Ectodermal cell (in vitro differentiated cells): ENCODE measurements around the gene CD34.

Experiments used
- H3K27ac ChIP-seq: 2 replicates; pipeline ENCODE4 v1.7.0; 2013; ENCODE audit warnings: mild to moderate bottlenecking, low read depth, low read length; ENCODE audit not compliant: insufficient read depth, poor library complexity, severe bottlenecking
- H3K27me3 ChIP-seq: 2 replicates; pipeline ENCODE4 v1.7.0; 2013; ENCODE audit warnings: mild to moderate bottlenecking, low read length; ENCODE audit not compliant: insufficient read depth, control insufficient read depth, poor library complexity, severe bottlenecking
- H3K36me3 ChIP-seq: one replicate; pipeline ENCODE4 v1.7.0; 2013; ENCODE audit warnings: low read length; ENCODE audit not compliant: control insufficient read depth, insufficient read depth
- H3K4me1 ChIP-seq: one replicate; pipeline ENCODE4 v1.7.0; 2013; ENCODE audit warnings: low read length; ENCODE audit not compliant: control insufficient read depth, insufficient read depth
- H3K4me3 ChIP-seq: 2 replicates; pipeline ENCODE4 v1.7.0; 2013; ENCODE audit warnings: low read depth, low read length, control low read depth; ENCODE audit not compliant: insufficient read depth
- H3K9me3 ChIP-seq: 2 replicates; pipeline ENCODE4 v1.7.0; 2013; ENCODE audit warnings: mild to moderate bottlenecking, low read length, moderate library complexity; ENCODE audit not compliant: control insufficient read depth
- WGBS, 2 experiments: methylation state at CpG; one replicate each; pipeline ENCODE4 v1.1.7; 2013; ENCODE audit warnings: missing lambda C conversion rate in 2 of 2; 5-methylcytosine and 5-hydroxymethylcytosine counted together

Gene CD34

DNA sequence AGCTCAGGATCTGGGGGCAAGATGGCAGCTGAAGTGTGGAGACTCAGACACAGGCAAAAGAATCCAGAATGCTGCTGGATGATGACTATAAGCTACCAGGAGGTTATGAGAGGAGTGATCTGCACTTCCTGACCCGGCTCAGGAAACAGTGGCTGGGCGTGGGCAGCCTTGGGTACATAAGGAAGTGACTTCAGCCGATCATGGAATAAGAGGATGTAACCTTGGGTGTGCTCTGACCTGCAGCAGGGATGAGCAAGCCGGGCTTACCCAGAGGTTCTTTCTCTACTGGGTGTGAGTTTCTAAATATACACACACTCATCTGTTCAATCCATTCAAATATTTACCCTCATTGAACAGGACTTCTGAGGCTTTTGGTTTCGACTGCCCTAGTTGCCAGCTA lies 62.7 kb downstream of the CD34 start:
- Histone ChIP-seq H3K27ac (no peak overlapping the region), H3K4me1 (no peaks in the 10 kb centered on the region), H3K36me3 (no peaks in the 10 kb centered on the region), H3K9me3 (no peaks in the 10 kb centered on the region), H3K4me3 (no peak overlapping the region), H3K27me3 (no peaks in the 10 kb centered on the region)
- 89 to 93% methylated on average over 5 of the region's 5 CpGs for WGBS, 2 experiments

DNA sequence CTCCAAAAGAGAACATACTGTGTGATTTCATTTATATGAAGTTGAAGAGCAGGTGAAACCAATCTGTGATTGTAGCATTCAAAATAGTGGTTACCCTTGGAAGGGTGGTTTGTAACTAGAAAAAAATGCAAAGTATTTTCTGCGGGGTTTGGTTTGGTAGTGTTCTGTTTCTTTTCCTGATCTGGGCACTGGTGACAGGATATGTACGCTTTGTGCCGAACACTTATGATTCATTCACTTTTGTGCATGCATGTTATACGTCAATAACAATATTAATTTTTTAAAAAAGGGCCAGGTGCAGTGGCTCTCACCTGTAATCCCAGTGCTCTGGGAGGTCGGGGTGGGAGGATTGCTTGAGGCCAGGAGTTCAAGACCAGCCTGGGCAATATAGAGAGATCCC lies 63.8 kb downstream of the CD34 start:
- no peak overlapping the region for H3K27ac ChIP-seq
- no peaks in the 10 kb centered on the region for H3K27me3 ChIP-seq
- H3K4me1 ChIP-seq, result no peaks in the 10 kb centered on the region
- H3K4me3 ChIP-seq, result no peak overlapping the region
- WGBS, 2 experiments, result 95 to 96% methylated on average over 5 of the region's 5 CpGs
- H3K36me3 ChIP-seq, result no peaks in the 10 kb centered on the region
- no peaks in the 10 kb centered on the region for H3K9me3 ChIP-seq

DNA sequence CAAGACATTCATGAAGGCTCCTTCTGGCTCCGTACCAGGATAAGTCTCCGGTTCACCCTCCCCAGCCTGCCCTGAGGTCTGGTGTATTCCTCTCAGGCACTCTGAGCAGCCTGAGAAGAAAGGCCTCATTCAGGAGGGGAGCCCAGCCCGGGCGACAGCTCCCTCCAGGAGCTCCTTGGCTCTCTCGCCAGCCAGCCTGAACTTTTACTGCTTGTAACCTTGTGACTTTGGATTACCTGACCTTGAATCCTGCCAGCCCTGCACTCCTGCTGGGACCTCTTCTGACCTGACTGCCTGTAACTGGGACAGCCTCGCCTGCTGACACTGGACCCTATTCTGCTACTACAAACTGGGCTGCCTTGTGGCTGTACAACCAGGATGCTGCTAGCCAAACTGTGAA lies 65.8 kb downstream of the CD34 start:
- Histone ChIP-seq H3K9me3 (no peaks in the 10 kb centered on the region), H3K27ac (no peak overlapping the region), H3K4me1 (peaks cover 5% of the 10 kb centered on the region), H3K36me3 (no peaks in the 10 kb centered on the region), H3K27me3 (no peaks in the 10 kb centered on the region), H3K4me3 (no peak overlapping the region)
- 82 to 84% methylated on average over 6 of the region's 6 CpGs for WGBS, 2 experiments

DNA sequence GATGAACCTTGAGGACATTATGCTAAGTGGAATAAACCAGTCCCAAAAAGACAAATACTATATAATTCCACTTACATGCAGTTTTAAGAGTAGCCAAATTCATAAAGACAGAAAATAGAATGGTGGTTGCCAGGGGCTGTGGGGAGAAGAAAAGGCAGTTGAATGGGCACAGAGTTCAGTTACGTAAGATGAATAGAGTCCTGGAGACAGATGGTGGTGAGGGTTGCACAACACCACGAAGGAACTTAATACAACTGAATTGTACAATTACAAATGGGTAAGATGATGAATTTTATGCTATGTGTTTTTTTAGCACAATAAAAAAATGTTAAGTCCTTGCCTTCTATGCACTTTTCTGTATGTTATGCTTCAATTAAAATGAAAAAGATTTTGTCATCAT lies 66.6 kb downstream of the CD34 start:
- Histone ChIP-seq H3K9me3 (no peaks in the 10 kb centered on the region), H3K36me3 (no peaks in the 10 kb centered on the region), H3K4me3 (no peak overlapping the region), H3K27ac (no peak overlapping the region), H3K27me3 (no peaks in the 10 kb centered on the region), H3K4me1 (peaks cover 5% of the 10 kb centered on the region)
- WGBS, 2 experiments, result 90 to 97% methylated on average over 2 of the region's 2 CpGs

DNA sequence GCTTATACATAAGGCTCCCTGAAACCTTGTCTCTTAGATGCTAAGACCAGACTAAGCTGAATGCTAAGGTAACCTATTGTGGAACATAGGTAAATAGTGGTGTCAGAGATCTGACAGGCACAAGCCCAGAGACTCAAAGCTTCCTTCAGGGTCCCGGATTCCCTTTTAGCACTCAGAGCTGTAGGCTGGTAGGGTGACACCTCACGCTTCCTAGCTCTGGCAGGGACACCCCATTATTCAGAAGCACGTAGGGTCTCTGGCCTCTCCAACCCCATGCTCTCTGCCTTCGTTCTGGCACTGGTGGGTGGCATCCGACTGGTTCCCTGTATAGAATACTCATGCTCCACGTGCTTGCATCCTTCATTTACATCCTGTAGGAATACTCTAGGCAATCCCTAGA lies 68.4 kb downstream of the CD34 start:
- WGBS, 2 experiments, result 89 to 94% methylated on average over 6 of the region's 6 CpGs
- H3K27me3 ChIP-seq, result no peaks in the 10 kb centered on the region
- no peak overlapping the region for H3K4me3 ChIP-seq
- H3K27ac ChIP-seq, result no peak overlapping the region
- H3K9me3 ChIP-seq, result no peaks in the 10 kb centered on the region
- H3K4me1 ChIP-seq, result peaks cover 5% of the 10 kb centered on the region
- H3K36me3 ChIP-seq, result no peaks in the 10 kb centered on the region

DNA sequence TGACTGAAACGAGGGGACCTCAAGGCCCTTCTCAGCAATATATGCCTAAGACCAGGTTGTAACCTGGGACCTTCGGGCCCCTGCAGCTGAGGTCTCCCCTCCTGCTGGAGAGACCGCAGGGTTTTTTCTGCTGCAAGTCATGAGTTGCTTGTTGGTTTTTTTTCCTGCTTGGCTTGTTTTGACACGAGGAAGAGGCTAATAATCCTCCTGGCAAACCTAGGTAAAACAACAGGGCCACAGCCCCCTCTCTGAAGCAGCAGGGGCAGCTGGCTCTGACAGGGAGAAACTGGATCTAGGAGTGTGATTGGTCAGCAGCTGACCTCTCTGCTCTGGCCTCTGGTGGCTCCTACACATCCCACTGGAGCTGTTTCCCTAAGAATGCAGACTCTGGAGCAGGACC lies 69.0 kb downstream of the CD34 start:
- Histone ChIP-seq H3K4me3 (no peak overlapping the region), H3K36me3 (no peaks in the 10 kb centered on the region), H3K9me3 (no peaks in the 10 kb centered on the region), H3K4me1 (peaks cover 5% of the 10 kb centered on the region), H3K27ac (no peak overlapping the region), H3K27me3 (no peaks in the 10 kb centered on the region)
- WGBS, 2 experiments, result 62 to 71% methylated on average over 4 of the region's 4 CpGs

DNA sequence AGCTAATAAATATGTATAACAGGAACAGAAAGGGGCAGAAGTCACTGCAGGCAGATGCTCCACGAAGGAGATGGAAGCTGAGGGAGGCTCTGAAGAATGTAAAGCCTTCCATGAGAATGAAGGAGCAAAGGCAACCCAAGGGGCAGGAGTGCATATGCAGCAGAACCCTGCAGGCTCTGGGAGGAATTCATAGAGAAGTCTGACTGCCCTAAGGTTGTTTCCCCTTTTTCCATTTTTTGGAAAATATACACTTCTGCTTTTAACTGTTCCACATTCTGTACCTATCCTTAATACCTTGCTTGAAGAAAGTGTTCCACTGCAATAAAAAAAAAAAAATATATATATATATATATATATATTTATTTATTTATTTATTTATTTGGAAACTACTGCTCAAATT lies 69.6 kb downstream of the CD34 start:
- H3K9me3 ChIP-seq, result no peaks in the 10 kb centered on the region
- H3K27ac ChIP-seq, result no peak overlapping the region
- WGBS, 2 experiments, result 72 to 73% methylated on average over 1 of the region's 1 CpG
- H3K36me3 ChIP-seq, result no peaks in the 10 kb centered on the region
- H3K27me3 ChIP-seq, result no peaks in the 10 kb centered on the region
- H3K4me1 ChIP-seq, result peaks cover 5% of the 10 kb centered on the region
- no peak overlapping the region for H3K4me3 ChIP-seq

DNA sequence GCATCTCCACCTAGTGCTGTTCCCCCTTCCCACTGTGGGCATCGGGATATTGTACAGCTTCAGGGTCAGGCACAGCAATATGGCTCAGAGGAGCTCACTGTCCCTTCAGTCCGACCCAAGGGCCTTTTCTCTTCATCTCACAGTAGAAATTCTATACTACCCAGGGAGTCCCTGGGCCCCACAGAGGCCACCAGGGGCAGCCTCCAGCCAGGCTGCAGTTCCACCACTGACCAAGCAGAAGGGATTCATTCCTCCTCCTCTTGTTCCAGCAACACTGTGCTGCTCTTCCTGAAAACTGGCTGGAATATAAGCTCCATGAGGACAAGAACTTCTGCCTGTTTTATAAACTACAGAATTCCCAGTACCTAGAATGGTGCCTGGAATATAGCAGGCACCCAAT lies 70.5 kb downstream of the CD34 start:
- Histone ChIP-seq H3K4me3 (no peak overlapping the region), H3K36me3 (no peaks in the 10 kb centered on the region), H3K27me3 (no peaks in the 10 kb centered on the region), H3K9me3 (no peaks in the 10 kb centered on the region), H3K27ac (no peak overlapping the region), H3K4me1 (peaks cover 5% of the 10 kb centered on the region)
- 92% methylated on average over 2 of the region's 2 CpGs for WGBS, 2 experiments

DNA sequence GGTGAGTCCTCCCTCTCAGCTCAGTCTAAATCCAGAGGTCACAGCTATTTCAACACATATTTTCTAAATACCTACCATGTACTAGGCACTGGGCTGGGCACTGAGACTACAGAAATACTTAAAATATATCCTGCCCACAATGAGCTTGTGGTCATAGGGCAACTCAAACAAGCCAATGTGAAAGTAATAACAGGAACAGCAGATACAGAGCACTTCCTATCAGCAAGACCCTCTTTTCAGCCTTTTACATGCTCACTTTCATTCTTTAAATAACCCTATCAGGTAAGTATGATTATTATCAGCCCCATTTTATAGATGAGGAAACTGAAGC lies 71.9 kb downstream of the CD34 start:
- Histone ChIP-seq H3K4me1 (peaks cover 5% of the 10 kb centered on the region), H3K9me3 (no peaks in the 10 kb centered on the region), H3K27me3 (no peaks in the 10 kb centered on the region), H3K36me3 (no peaks in the 10 kb centered on the region), H3K27ac (no peak overlapping the region), H3K4me3 (no peak overlapping the region)

DNA sequence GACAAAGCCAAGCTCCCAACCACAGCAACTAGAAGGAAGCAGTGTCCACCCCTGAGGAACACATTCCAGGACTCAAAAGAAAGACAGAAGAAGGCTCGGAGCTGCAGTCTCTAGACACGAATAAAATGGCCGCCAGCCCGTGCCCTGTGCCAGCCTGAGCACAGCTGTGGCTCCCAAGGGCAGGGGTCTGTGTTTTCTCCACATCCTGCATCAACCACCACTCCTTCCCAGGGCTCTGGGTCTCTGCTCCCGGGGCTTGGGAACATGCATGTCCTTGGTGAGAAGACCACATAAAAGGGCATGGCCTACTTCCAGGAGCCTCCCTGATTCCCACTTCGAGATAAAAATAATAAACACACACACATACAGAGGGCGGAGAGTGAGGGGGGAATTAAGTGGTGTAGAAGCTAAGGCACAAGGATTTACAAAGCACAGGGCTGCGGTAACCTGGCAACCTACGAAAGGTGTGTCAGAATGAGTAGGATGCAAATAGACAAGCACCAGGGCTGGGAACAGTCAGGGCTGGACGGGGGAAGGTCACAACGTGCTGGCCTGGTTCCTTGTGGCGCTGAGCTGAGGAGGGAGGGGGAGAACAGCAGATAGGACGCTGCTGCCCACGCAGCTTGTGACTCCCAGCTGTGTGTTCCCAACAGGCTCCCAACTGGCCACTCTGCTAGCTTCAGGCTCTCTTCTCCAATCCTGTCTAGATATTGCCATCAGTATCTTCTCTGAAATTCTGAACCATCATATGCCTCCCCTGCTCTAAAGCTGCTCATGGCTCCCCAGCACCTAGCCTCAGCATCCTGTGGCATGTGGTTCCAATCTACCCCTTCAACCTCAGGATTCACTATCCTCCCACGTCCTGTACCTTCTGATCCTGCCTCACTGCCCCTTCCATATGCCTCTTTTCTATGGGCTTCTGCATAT lies 72.5 kb downstream of the CD34 start:
- Histone ChIP-seq H3K4me1 (peaks cover 5% of the 10 kb centered on the region), H3K27me3 (no peaks in the 10 kb centered on the region), H3K27ac (no peak overlapping the region), H3K9me3 (no peaks in the 10 kb centered on the region), H3K4me3 (no peak overlapping the region), H3K36me3 (no peaks in the 10 kb centered on the region)
- WGBS, 2 experiments, result 87 to 88% methylated on average over 14 to 15 of the region's 15 CpGs
